Loucy (cell line): ENCODE data around the gene ANKRD33B.
A peak's percentile ranks its signal among the peaks of the same experiment; 100 is the strongest.

Experiments
- H2AFZ ChIP-seq: fragments of 200-600 bp; sonication (generic); 2 replicates; pipeline ENCODE4 v1.6.0; 2016; ENCODE audit warnings: antibody characterized with exemption, mild to moderate bottlenecking, low read length, moderate library complexity
- H3F3A ChIP-seq: fragments of 200-600 bp; 2 replicates; pipeline ENCODE4 v1.6.0; 2016; ENCODE audit warnings: antibody characterized with exemption, low read depth, mild to moderate bottlenecking
- H3K27me3 ChIP-seq: fragments of 200-600 bp; sonication (generic); 2 replicates; pipeline ENCODE4 v1.6.1; 2014; ENCODE audit warnings: low read length, mild to moderate bottlenecking; ENCODE audit not compliant: insufficient read depth, poor library complexity, severe bottlenecking
- H3K36me3 ChIP-seq: fragments of 200-600 bp; sonication (generic); 2 replicates; pipeline ENCODE4 v1.6.1; 2016; ENCODE audit warnings: low read length; ENCODE audit not compliant: insufficient read depth
- H3K4me1 ChIP-seq: fragments of 200-600 bp; sonication (generic); 2 replicates; pipeline ENCODE4 v1.5.1; 2014; ENCODE audit warnings: low read length, mild to moderate bottlenecking; ENCODE audit not compliant: insufficient read depth, poor library complexity, severe bottlenecking
- H3K4me2 ChIP-seq: fragments of 200-600 bp; sonication (generic); 2 replicates; pipeline ENCODE4 v1.6.0; 2014; ENCODE audit warnings: antibody characterized with exemption, low read length, low read depth, mild to moderate bottlenecking; ENCODE audit not compliant: poor library complexity, severe bottlenecking
- H3K4me3 ChIP-seq: fragments of 200-600 bp; sonication (generic); 2 replicates; pipeline ENCODE4 v1.5.1; 2014; ENCODE audit warnings: low read length, mild to moderate bottlenecking, mixed read lengths; ENCODE audit not compliant: poor library complexity, severe bottlenecking
- H3K79me2 ChIP-seq: fragments of 200-600 bp; sonication (generic); 2 replicates; pipeline ENCODE4 v1.6.1; 2014; ENCODE audit warnings: low read length; ENCODE audit not compliant: insufficient read depth
- H3K9ac ChIP-seq: fragments of 200-600 bp; sonication (generic); 2 replicates; pipeline ENCODE4 v1.6.0; 2014; ENCODE audit warnings: mild to moderate bottlenecking, low read depth, low read length, moderate library complexity; ENCODE audit not compliant: poor library complexity, severe bottlenecking
- H3K9me2 ChIP-seq: fragments of 200-600 bp; sonication (generic); replicated peaks from 2 replicates; pipeline ENCODE4 v1.6.1; 2016; ENCODE audit warnings: low read depth, low read length, mixed read lengths
- H3K9me3 ChIP-seq: fragments of 200-600 bp; sonication (generic); 2 replicates; pipeline ENCODE4 v1.6.1; 2014; ENCODE audit warnings: mild to moderate bottlenecking, antibody characterized with exemption, low read length, low read depth; ENCODE audit not compliant: insufficient read depth
- H4K20me1 ChIP-seq: fragments of 200-600 bp; sonication (generic); 2 replicates; pipeline ENCODE4 v1.6.0; 2014; ENCODE audit warnings: antibody characterized with exemption, low read length, mild to moderate bottlenecking; ENCODE audit not compliant: insufficient read depth, poor library complexity, severe bottlenecking
- EZH2phosphoT487 ChIP-seq: fragments of 200-600 bp; IDR thresholded peaks from 2 replicates; pipeline ENCODE4 v1.6.1; 2018; ENCODE audit warnings: antibody characterized with exemption, mild to moderate bottlenecking, moderate library complexity, borderline replicate concordance
- TF ChIP-seq, protein P1 (sequence below): fragments of 200-600 bp; sonication (generic); conservative IDR thresholded peaks from 2 replicates; pipeline ENCODE4 v1.5.1; 2014; ENCODE audit warnings: mild to moderate bottlenecking, antibody characterized with exemption, low read length

Gene ANKRD33B

DNA sequence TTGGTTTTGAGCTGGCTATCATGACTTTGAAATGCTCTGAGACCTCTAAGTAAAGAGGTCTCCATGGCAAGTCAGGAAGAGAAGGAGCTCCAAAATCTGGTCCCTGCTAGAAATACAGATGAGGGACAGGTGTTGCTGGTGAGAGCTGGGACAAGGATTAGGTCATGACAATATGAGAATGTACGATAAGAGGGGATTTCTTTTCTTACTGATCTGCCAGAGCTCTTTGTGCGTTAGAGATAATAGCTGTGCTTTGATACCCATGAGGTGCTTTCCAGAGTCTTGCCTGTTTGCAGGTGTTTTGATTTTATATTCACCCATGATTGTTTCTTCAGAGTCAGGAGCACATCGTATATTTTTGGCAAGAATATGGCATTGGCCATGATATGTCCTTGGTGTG lies 56.5 kb downstream of the ANKRD33B start:
- Histone ChIP-seq H3K79me2 (no peaks in the 10 kb centered on the region), H3K9me2 (no peaks in the 10 kb centered on the region), H3K4me1 (peaks cover 18% of the 10 kb centered on the region), H3K9me3 (no peaks in the 10 kb centered on the region), H2AFZ (no peak overlapping the region), H3K9ac (no peak overlapping the region), H3K36me3 (no peaks in the 10 kb centered on the region; the same call in 1 of the 2 replicates), H3K4me2 (no peak overlapping the region), H3K4me3 (no peak overlapping the region), H3F3A (no peaks in the 10 kb centered on the region), H3K27me3 (no peaks in the 10 kb centered on the region), H4K20me1 (no peaks in the 10 kb centered on the region)
- TF ChIP-seq EZH2phosphoT487, result no peak
- TF ChIP-seq, protein P1, sequence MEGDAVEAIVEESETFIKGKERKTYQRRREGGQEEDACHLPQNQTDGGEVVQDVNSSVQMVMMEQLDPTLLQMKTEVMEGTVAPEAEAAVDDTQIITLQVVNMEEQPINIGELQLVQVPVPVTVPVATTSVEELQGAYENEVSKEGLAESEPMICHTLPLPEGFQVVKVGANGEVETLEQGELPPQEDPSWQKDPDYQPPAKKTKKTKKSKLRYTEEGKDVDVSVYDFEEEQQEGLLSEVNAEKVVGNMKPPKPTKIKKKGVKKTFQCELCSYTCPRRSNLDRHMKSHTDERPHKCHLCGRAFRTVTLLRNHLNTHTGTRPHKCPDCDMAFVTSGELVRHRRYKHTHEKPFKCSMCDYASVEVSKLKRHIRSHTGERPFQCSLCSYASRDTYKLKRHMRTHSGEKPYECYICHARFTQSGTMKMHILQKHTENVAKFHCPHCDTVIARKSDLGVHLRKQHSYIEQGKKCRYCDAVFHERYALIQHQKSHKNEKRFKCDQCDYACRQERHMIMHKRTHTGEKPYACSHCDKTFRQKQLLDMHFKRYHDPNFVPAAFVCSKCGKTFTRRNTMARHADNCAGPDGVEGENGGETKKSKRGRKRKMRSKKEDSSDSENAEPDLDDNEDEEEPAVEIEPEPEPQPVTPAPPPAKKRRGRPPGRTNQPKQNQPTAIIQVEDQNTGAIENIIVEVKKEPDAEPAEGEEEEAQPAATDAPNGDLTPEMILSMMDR, result no peak

DNA sequence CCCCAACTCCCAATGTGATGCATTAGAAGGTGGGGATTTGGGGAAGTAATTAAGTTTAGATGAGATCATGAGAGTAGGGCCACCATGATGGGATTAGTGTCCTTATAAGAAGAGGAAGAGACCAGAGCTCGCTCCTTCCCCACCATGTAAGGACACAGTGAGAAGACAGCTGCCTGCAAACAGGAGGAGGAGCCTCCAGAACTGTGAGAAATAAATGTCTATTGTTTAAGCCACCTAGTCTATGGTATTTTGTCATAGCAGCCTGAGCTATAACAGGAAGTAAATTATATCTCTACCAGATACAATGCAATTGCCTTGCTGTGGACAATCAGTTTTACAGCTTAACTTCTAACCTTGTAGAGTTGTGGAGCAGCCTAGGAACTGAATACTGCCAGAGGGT lies 58.0 kb downstream of the ANKRD33B start:
- no peak for TF ChIP-seq EZH2phosphoT487
- TF ChIP-seq, protein P1, result no peak
- Histone ChIP-seq H3K4me3 (no peak overlapping the region), H3K79me2 (no peaks in the 10 kb centered on the region), H3K9me2 (no peaks in the 10 kb centered on the region), H3K4me2 (peak overlapping the region; percentile 20), H3K9ac (no peak overlapping the region), H3K9me3 (no peaks in the 10 kb centered on the region), H4K20me1 (no peaks in the 10 kb centered on the region), H3K4me1 (peaks cover 20% of the 10 kb centered on the region), H3K36me3 (no peaks in the 10 kb centered on the region; the same call in 1 of the 2 replicates), H3F3A (no peaks in the 10 kb centered on the region), H2AFZ (peak overlapping the region; percentile 42), H3K27me3 (no peaks in the 10 kb centered on the region)

- H3K9me2 ChIP-seq, result no peaks in the 10 kb centered on the region
- H3K4me2 ChIP-seq, result no peak overlapping the region
- TF ChIP-seq, protein P1, result no peak
- no peak for TF ChIP-seq EZH2phosphoT487
Observed at GRCh38 chr5:10622810-10623209, 58.9 kb downstream of the ANKRD33B start.

More at GRCh38 chr5:10622810-10623209, 58.9 kb downstream of the ANKRD33B start:
- Histone ChIP-seq H2AFZ (no peak overlapping the region), H3K36me3 (no peaks in the 10 kb centered on the region; the same call in 1 of the 2 replicates), H3K27me3 (no peaks in the 10 kb centered on the region), H3K9ac (no peak overlapping the region), H3K9me3 (no peaks in the 10 kb centered on the region), H3K79me2 (no peaks in the 10 kb centered on the region), H4K20me1 (no peaks in the 10 kb centered on the region), H3K4me1 (peaks cover 23% of the 10 kb centered on the region), H3F3A (no peaks in the 10 kb centered on the region), H3K4me3 (no peak overlapping the region)
